SK-N-SH (cell line): ENCODE results near the gene ENOX2. TPM values are rescaled to one million over a fixed set of nuclear protein-coding genes. Genes with fewer than 3 reads are reported as not detected.
A peak's percentile ranks its signal among the peaks of the same experiment; 100 is the strongest.

Experiments
- CTCF ChIA-PET: fragments of 300-600, 350-600 bp; formaldehyde crosslinking; extraction: SDS; loops from one replicate; lab custom pipeline; 2021; lab: Yijun Ruan, JAX
- POLR2A ChIA-PET: fragments of 350-600 bp; sonication (Branson Sonifier 250); formaldehyde crosslinking; extraction: SDS; loops from one replicate; lab custom pipeline; 2020; ENCODE audit warnings: antibody characterized with exemption, inconsistent platforms; lab: Yijun Ruan, JAX
- DNase-seq: peaks from one replicate; pipeline ENCODE4 v3.0.0; 2012
- H2AFZ ChIP-seq: fragments of 200-600 bp; sonication (generic); 2 replicates; pipeline ENCODE4 v1.8.1; 2016; ENCODE audit warnings: antibody characterized with exemption, mild to moderate bottlenecking, low read depth
- H3F3A ChIP-seq: fragments of 200-600 bp; sonication (generic); replicated peaks from 2 replicates; pipeline ENCODE3; 2016; ENCODE audit warnings: antibody characterized with exemption, mild to moderate bottlenecking; ENCODE audit not compliant: insufficient read depth
- H3K27ac ChIP-seq, 2 experiments: fragments of 200-500 bp in 1 of 2; fragments of 200-600 bp in 1 of 2; sonication (Bioruptor generic) in 1 of 2; sonication (generic), shearing (Covaris generic) in 1 of 2; 2 replicates each; pipeline versions ENCODE4 v1.5.1 to v1.6.1; 2014 to 2016; ENCODE audit warnings: low read depth in 2 of 2, inconsistent platforms in 1 of 2, low read length in 1 of 2, mild to moderate bottlenecking in 1 of 2, mixed read lengths in 1 of 2
- H3K27me3 ChIP-seq: fragments of 200-600 bp; sonication (generic), shearing (Covaris generic); 2 replicates; pipeline ENCODE4 v1.6.1; 2016; ENCODE audit warnings: mixed run types; ENCODE audit not compliant: insufficient read depth
- H3K36me3 ChIP-seq, 2 experiments: fragments of 200-500 bp in 1 of 2; fragments of 200-600 bp in 1 of 2; sonication (Bioruptor generic) in 1 of 2; sonication (generic) in 1 of 2; replicated peaks in 1 of 2; 2 replicates each; pipeline versions ENCODE3 to v1.5.1; 2014 to 2016; ENCODE audit warnings: low read length in 1 of 2, mild to moderate bottlenecking in 1 of 2; ENCODE audit not compliant: insufficient read depth in 2 of 2, control insufficient read depth in 1 of 2
- H3K4me1 ChIP-seq, 2 experiments: fragments of 200-500 bp in 1 of 2; fragments of 200-600 bp in 1 of 2; sonication (Bioruptor generic) in 1 of 2; sonication (generic), shearing (Covaris generic) in 1 of 2; 2 replicates each; pipeline versions ENCODE4 v1.5.1 to v1.6.1; 2014 to 2016; ENCODE audit warnings: low read depth in 1 of 2, low read length in 1 of 2, mixed run types in 1 of 2; ENCODE audit not compliant: insufficient read depth in 2 of 2, control insufficient read depth in 1 of 2
- H3K4me2 ChIP-seq: fragments of 200-600 bp; sonication (generic), shearing (Covaris generic); 2 replicates; pipeline ENCODE4 v1.6.1; 2017; ENCODE audit warnings: mixed run types
- H3K4me3 ChIP-seq, 2 experiments: fragments of 200-500 bp in 1 of 2; fragments of 200-600 bp in 1 of 2; sonication (Bioruptor generic) in 1 of 2; sonication (generic), shearing (Covaris generic) in 1 of 2; 2 replicates each; pipeline versions ENCODE4 v1.5.1 to v1.8.1; 2014 to 2016; ENCODE audit warnings: low read depth in 2 of 2, inconsistent platforms in 1 of 2, low read length in 1 of 2, mild to moderate bottlenecking in 1 of 2, mixed read lengths in 1 of 2, moderate library complexity in 1 of 2
- H3K79me2 ChIP-seq: fragments of 200-600 bp; sonication (generic); 2 replicates; pipeline ENCODE4 v1.8.1; 2017; ENCODE audit warnings: mild to moderate bottlenecking; ENCODE audit not compliant: insufficient read depth
- H3K9ac ChIP-seq: fragments of 200-600 bp; sonication (generic); 2 replicates; pipeline ENCODE4 v1.6.1; 2017; ENCODE audit warnings: mixed run types
- H3K9me2 ChIP-seq: fragments of 200-600 bp; sonication (generic); 2 replicates; pipeline ENCODE4 v1.6.1; 2017; ENCODE audit warnings: mixed run types
- H3K9me3 ChIP-seq: fragments of 200-600 bp; sonication (generic); 2 replicates; pipeline ENCODE4 v1.6.1; 2017; ENCODE audit warnings: mixed run types, mild to moderate bottlenecking, moderate library complexity
- H4K20me1 ChIP-seq: fragments of 200-600 bp; sonication (generic); 2 replicates; pipeline ENCODE4 v1.6.1; 2017; ENCODE audit warnings: mild to moderate bottlenecking, mixed run types; ENCODE audit not compliant: insufficient read depth
- CHD2 ChIP-seq: fragments of 150-350 bp; IDR thresholded peaks from 2 replicates; pipeline ENCODE4 v1.6.1; 2018; ENCODE audit warnings: low read length; ENCODE audit not compliant: partially characterized antibody
- ELF1 ChIP-seq: IDR thresholded peaks from 2 replicates; pipeline ENCODE4 v1.4.0; 2012
- EP300 ChIP-seq, 2 experiments: IDR thresholded peaks; 2 replicates each; pipeline versions ENCODE4 v1.4.0 to v1.6.1; 2012; ENCODE audit warnings: borderline replicate concordance in 1 of 2, low read depth in 1 of 2, low read length in 1 of 2
- FOXM1 ChIP-seq: IDR thresholded peaks from 2 replicates; pipeline ENCODE4 v1.4.0; 2012; ENCODE audit warnings: low read depth, mild to moderate bottlenecking
- GABPA ChIP-seq: IDR thresholded peaks from 2 replicates; pipeline ENCODE4 v1.4.0; 2012; ENCODE audit warnings: low read depth, mild to moderate bottlenecking
- GATA2 ChIP-seq: sonication (generic); formaldehyde crosslinking; IDR thresholded peaks from 2 replicates; pipeline ENCODE4 v1.5.0; 2020; ENCODE audit warnings: mild to moderate bottlenecking, missing genetic modification reagents
- MEF2A ChIP-seq: IDR thresholded peaks from 2 replicates; pipeline ENCODE4 v1.4.0; 2012; ENCODE audit warnings: low read depth, borderline replicate concordance
- NRF1 ChIP-seq: IDR thresholded peaks from 2 replicates; pipeline ENCODE4 v1.6.1; 2012; ENCODE audit warnings: low read depth, mild to moderate bottlenecking, low read length
- POLR2AphosphoS5 ChIP-seq: IDR thresholded peaks from 2 replicates; pipeline ENCODE4 v1.6.1; 2012; ENCODE audit warnings: low read depth, low read length
- RAD21 ChIP-seq: IDR thresholded peaks from 2 replicates; pipeline ENCODE4 v1.6.1; 2012; ENCODE audit warnings: mild to moderate bottlenecking, low read length
- RCOR1 ChIP-seq: fragments of 150-350 bp; IDR thresholded peaks from 2 replicates; pipeline ENCODE4 v1.6.1; 2017; ENCODE audit warnings: antibody characterized with exemption, low read length
- SIN3A ChIP-seq: IDR thresholded peaks from 2 replicates; pipeline ENCODE4 v1.6.1; 2012; ENCODE audit warnings: low read depth, mild to moderate bottlenecking, low read length, moderate library complexity, borderline replicate concordance
- TCF12 ChIP-seq: IDR thresholded peaks from 2 replicates; pipeline ENCODE4 v1.4.0; 2012
- YY1 ChIP-seq: IDR thresholded peaks from 2 replicates; pipeline ENCODE4 v1.4.0; 2012; ENCODE audit warnings: low read depth, mild to moderate bottlenecking
- WGBS: methylation state at CpG from one replicate; pipeline ENCODE4 v1.1.6; 2017; ENCODE audit warnings: low lambda C conversion rate; 5-methylcytosine and 5-hydroxymethylcytosine counted together
- polyA plus RNA-seq, 3 experiments: library from polyadenylated mRNA; depleted of rRNA; stranded (reverse); fragments of >200 nt; gene quantifications; 2 replicates each; pipeline ENCODE4 v1.2.3, GENCODE V29; 2012
- TF ChIP-seq, protein P1 (sequence below): fragments of 200-600 bp; sonication (generic); IDR thresholded peaks from 2 replicates; pipeline ENCODE4 v1.6.1; 2017; ENCODE audit warnings: antibody characterized with exemption, mild to moderate bottlenecking, moderate library complexity
- TF ChIP-seq, protein P2 (sequence below): IDR thresholded peaks from 2 replicates; pipeline ENCODE4 v1.4.0; 2012; ENCODE audit warnings: low read depth, borderline replicate concordance
- TF ChIP-seq, protein P3 (sequence below): fragments of 150-350 bp; IDR thresholded peaks from 2 replicates; pipeline ENCODE4 v1.6.1; 2016; ENCODE audit warnings: mild to moderate bottlenecking, low read depth, low read length
- TF ChIP-seq, protein P4 (sequence below): fragments of 150-350 bp; IDR thresholded peaks from 2 replicates; pipeline ENCODE4 v1.6.1; 2017; ENCODE audit warnings: antibody characterized with exemption, low read length, low read depth, borderline replicate concordance
- TF ChIP-seq, protein P5 (sequence below): IDR thresholded peaks from 2 replicates; pipeline ENCODE4 v1.4.0; 2012; ENCODE audit warnings: low read depth

The ENOX2 gene
- polyA plus RNA-seq, 1 of the 3 experiments (the other 2 are of a cell fraction) = 8.8 TPM

DNA sequence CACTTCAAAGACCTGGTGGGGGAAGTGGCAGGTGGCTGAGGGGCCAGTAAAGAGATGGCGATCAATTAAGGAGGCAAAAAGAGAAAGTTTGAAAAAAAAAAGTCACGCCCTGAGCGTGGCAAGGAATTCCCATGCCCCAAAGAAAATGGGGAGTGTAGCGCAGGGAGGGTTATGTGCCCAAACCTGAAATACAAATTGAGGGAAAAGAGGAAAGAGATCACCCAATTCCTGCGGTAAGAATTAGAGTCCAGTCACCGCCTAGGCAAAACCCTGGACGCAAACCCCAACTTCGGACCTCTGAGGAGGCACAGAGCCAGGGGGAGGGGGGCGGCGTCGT is 595 bp downstream of the ENOX2 start:
- Histone ChIP-seq H3K79me2 (no peaks in the 10 kb centered on the region), H3K9me2 (no peaks in the 10 kb centered on the region), H3K4me3 (peak overlapping the region; percentile 71 to 72), H3F3A (no peaks in the 10 kb centered on the region), H3K27ac (peak overlapping the region; percentile 77 to 91)
- POLR2A ChIA-PET = interaction anchor here (1.2 kb wide), 1 partner anchor 327 kb away, joined by 5 read pairs; no protein-coding TSS in a partner anchor
- WGBS = 16% methylated on average over 11 of the region's 11 CpGs
- CTCF ChIA-PET = interaction anchor here (6.4 to 8.8 kb wide), 2 partner anchors 14 to 327 kb away, joined by 25 to 61 read pairs; no protein-coding TSS in a partner anchor
- no peak for TF ChIP-seq CHD2
- TF ChIP-seq YY1 = no peak
- no peak for TF ChIP-seq NRF1
- TF ChIP-seq SIN3A = no peak
- no peak for TF ChIP-seq EP300 (IDR thresholded peaks at IDR 0.05; ENCODE audit: borderline replicate concordance in 1 of 2, low read depth in 1 of 2, low read length in 1 of 2)
- TF ChIP-seq GATA2 (CRISPR knock-in tag) = no peak
- TF ChIP-seq, protein P1, sequence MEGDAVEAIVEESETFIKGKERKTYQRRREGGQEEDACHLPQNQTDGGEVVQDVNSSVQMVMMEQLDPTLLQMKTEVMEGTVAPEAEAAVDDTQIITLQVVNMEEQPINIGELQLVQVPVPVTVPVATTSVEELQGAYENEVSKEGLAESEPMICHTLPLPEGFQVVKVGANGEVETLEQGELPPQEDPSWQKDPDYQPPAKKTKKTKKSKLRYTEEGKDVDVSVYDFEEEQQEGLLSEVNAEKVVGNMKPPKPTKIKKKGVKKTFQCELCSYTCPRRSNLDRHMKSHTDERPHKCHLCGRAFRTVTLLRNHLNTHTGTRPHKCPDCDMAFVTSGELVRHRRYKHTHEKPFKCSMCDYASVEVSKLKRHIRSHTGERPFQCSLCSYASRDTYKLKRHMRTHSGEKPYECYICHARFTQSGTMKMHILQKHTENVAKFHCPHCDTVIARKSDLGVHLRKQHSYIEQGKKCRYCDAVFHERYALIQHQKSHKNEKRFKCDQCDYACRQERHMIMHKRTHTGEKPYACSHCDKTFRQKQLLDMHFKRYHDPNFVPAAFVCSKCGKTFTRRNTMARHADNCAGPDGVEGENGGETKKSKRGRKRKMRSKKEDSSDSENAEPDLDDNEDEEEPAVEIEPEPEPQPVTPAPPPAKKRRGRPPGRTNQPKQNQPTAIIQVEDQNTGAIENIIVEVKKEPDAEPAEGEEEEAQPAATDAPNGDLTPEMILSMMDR = no peak
- TF ChIP-seq GABPA = no peak
- TF ChIP-seq, all 33 proteins: peak for 0
- Histone ChIP-seq H4K20me1 (no peaks in the 10 kb centered on the region), H2AFZ (peak overlapping the region; percentile 77), H3K36me3 (peaks cover 6% of the 10 kb centered on the region in 2 experiments), H3K4me1 (no peaks in the 10 kb centered on the region; a peak in 1 of 4 replicates), H3K27me3 (no peaks in the 10 kb centered on the region), H3K4me2 (peak overlapping the region; percentile 90), H3K9ac (peak overlapping the region; percentile 77), H3K9me3 (no peaks in the 10 kb centered on the region)
- no peak for DNase-seq

DNA sequence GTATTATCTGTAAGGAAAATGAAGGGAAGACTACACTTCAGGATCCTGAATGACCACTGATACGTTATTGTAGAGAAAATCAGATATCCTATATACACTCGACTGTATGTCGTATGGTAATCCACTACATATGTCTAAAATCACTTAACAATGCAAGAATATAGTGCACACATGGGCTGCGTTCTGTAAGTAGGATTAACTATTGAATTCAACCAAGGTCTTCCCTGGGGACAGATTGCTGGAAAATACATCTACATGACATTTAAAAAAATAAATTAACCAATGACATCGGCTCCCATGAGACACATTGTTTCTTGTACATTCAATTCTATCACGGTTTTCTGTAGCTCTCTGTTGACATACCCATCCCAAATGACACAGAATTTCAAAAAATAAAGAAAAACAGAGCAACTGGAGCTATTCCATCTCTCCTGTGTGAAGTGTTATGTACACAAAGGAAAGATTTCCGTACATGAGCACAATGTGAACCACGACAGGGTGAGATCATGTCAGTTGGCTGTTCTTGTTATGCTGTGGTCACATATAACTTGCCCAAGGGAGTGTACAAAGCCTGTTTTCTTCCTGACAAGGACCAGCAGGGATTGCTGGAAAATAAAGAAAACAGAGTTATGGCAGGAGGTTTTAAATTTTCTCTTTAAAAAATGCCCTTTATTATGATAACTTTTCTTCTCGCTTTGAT is 6.1 kb downstream of the ENOX2 start:
- H3K9me2 ChIP-seq = no peaks in the 10 kb centered on the region
- ChIA-PET POLR2A (no interaction called here), CTCF (interaction anchor here (1.1 kb wide), 1 partner anchor 20 kb away, joined by 3 read pairs; no protein-coding TSS in a partner anchor)
- peaks cover 6% of the 10 kb centered on the region in 2 experiments for H3K36me3 ChIP-seq
- no peak for DNase-seq
- 0 out of 2 replicates have a peak overlapping the region, but pooled peaks have one; percentile 33 for H2AFZ ChIP-seq
- no peak overlapping the region for H3K4me3 ChIP-seq
- H3K4me2 ChIP-seq = no peak overlapping the region
- no peaks in the 10 kb centered on the region; a peak in 3 of 4 replicates for H3K4me1 ChIP-seq
- no peaks in the 10 kb centered on the region for H3F3A ChIP-seq
- H3K79me2 ChIP-seq = no peaks in the 10 kb centered on the region
- no peaks in the 10 kb centered on the region; the same call in 1 of the 2 replicates for H4K20me1 ChIP-seq
- TF ChIP-seq RAD21 (no peak), POLR2AphosphoS5 (no peak), TCF12 (no peak), YY1 (no peak), ELF1 (no peak), EP300 (IDR thresholded peaks at IDR 0.05; ENCODE audit: borderline replicate concordance in 1 of 2, low read depth in 1 of 2, low read length in 1 of 2) (no peak), MEF2A (no peak), RCOR1 (no peak), GATA2 (CRISPR knock-in tag) (no peak), FOXM1 (no peak)
- TF ChIP-seq, protein P2, sequence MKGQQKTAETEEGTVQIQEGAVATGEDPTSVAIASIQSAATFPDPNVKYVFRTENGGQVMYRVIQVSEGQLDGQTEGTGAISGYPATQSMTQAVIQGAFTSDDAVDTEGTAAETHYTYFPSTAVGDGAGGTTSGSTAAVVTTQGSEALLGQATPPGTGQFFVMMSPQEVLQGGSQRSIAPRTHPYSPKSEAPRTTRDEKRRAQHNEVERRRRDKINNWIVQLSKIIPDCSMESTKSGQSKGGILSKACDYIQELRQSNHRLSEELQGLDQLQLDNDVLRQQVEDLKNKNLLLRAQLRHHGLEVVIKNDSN = no peak
- TF ChIP-seq, protein P3, sequence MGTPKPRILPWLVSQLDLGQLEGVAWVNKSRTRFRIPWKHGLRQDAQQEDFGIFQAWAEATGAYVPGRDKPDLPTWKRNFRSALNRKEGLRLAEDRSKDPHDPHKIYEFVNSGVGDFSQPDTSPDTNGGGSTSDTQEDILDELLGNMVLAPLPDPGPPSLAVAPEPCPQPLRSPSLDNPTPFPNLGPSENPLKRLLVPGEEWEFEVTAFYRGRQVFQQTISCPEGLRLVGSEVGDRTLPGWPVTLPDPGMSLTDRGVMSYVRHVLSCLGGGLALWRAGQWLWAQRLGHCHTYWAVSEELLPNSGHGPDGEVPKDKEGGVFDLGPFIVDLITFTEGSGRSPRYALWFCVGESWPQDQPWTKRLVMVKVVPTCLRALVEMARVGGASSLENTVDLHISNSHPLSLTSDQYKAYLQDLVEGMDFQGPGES = no peak
- TF ChIP-seq, protein P4, sequence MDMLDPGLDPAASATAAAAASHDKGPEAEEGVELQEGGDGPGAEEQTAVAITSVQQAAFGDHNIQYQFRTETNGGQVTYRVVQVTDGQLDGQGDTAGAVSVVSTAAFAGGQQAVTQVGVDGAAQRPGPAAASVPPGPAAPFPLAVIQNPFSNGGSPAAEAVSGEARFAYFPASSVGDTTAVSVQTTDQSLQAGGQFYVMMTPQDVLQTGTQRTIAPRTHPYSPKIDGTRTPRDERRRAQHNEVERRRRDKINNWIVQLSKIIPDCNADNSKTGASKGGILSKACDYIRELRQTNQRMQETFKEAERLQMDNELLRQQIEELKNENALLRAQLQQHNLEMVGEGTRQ = no peak
- TF ChIP-seq, protein P5, sequence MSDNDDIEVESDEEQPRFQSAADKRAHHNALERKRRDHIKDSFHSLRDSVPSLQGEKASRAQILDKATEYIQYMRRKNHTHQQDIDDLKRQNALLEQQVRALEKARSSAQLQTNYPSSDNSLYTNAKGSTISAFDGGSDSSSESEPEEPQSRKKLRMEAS = no peak
- no peaks in the 10 kb centered on the region for H3K27me3 ChIP-seq
- H3K9ac ChIP-seq = no peak overlapping the region
- H3K27ac ChIP-seq = no peak overlapping the region; a peak in 1 of 4 replicates
- WGBS = 62% methylated on average over 9 of the region's 9 CpGs
- no peaks in the 10 kb centered on the region for H3K9me3 ChIP-seq
